Skeletal muscle cell (primary cell): ENCODE measurements around the gene SEBOX.

ENCODE experiments used
- DNase-seq: peaks from one replicate; pipeline ENCODE4 v3.0.0-alpha.2; 2010; ENCODE audit warnings: low read depth
- H3K4me3 ChIP-seq: 2 replicates; pipeline ENCODE4 v1.5.1; 2011; ENCODE audit warnings: low read depth, mild to moderate bottlenecking, control low read depth, low read length, moderate library complexity

The SEBOX gene

GRCh38 chr17:28327031-28327607 is 37.9 kb downstream of the SEBOX start:
- no peak for DNase-seq
- no peak overlapping the region for H3K4me3 ChIP-seq

GRCh38 chr17:28326114-28326513 is 38.9 kb downstream of the SEBOX start:
- H3K4me3 ChIP-seq, result no peak overlapping the region
- no peak for DNase-seq

- H3K4me3 ChIP-seq, result no peak overlapping the region
- no peak for DNase-seq
These were observed 39.8 kb downstream of the SEBOX start for GRCh38 chr17:28325211-28325610.

GRCh38 chr17:28324781-28325180 is 40.2 kb downstream of the SEBOX start:
- no peak for DNase-seq
- no peak overlapping the region for H3K4me3 ChIP-seq

GRCh38 chr17:28324267-28324745 is 40.7 kb downstream of the SEBOX start:
- H3K4me3 ChIP-seq, result no peak overlapping the region
- no peak for DNase-seq

GRCh38 chr17:28320215-28321061 is 44.6 kb downstream of the SEBOX start:
- no peak for DNase-seq
- peak overlapping the region; percentile 72 for H3K4me3 ChIP-seq

GRCh38 chr17:28319598-28319935 is 45.4 kb downstream of the SEBOX start:
- DNase-seq, result no peak
- peak overlapping the region; percentile 72 for H3K4me3 ChIP-seq

GRCh38 chr17:28318759-28319597 is 46.0 kb downstream of the SEBOX start, which contains the start of gene TMEM97:
Gene TMEM97, plus strand, starts transcription at chr17:28319200. Its CDS starts 40 bp downstream, at chr17:28319240.
- peak; percentile 94 for DNase-seq
- H3K4me3 ChIP-seq, result peak within 1 kb of the TSS; percentile 72

GRCh38 chr17:28317966-28318758 is 46.8 kb downstream of the SEBOX start:
- peak overlapping the region; percentile 72 for H3K4me3 ChIP-seq
- no peak for DNase-seq

GRCh38 chr17:28317099-28317965 is 47.7 kb downstream of the SEBOX start:
- no peak for DNase-seq
- H3K4me3 ChIP-seq, result no peak overlapping the region

GRCh38 chr17:28315846-28316705 is 48.9 kb downstream of the SEBOX start:
- DNase-seq, result no peak
- no peak overlapping the region for H3K4me3 ChIP-seq

GRCh38 chr17:28313841-28314240 is 51.2 kb downstream of the SEBOX start:
- DNase-seq, result no peak
- H3K4me3 ChIP-seq, result no peak overlapping the region
